ENCODE measurements around the gene AK5. TPM values are rescaled to one million over a fixed set of nuclear protein-coding genes. Genes with fewer than 3 reads are reported as not detected.

The AK5 gene
- total RNA-seq, 2 donors from 2014 or later: 3.1 to 20.8 TPM

GRCh38 chr1:77550135-77550534, 268.3 kb downstream of the AK5 start:
- Histone ChIP-seq H3K27ac (no peak overlapping the region), H3K9me3 (no peaks in the 10 kb centered on the region), H3K4me1 (replicated peaks) (no peaks in the 10 kb centered on the region), H3K36me3 (no peaks in the 10 kb centered on the region), H3K4me3 (no peak overlapping the region), H3K27me3 (replicated peaks; ENCODE audit: insufficient read depth) (no peaks in the 10 kb centered on the region)
- 91% methylated on average over 5 of the region's 5 CpGs for WGBS
- no peak for DNase-seq (ENCODE audit: low spot score)
- TF ChIP-seq, protein P1, sequence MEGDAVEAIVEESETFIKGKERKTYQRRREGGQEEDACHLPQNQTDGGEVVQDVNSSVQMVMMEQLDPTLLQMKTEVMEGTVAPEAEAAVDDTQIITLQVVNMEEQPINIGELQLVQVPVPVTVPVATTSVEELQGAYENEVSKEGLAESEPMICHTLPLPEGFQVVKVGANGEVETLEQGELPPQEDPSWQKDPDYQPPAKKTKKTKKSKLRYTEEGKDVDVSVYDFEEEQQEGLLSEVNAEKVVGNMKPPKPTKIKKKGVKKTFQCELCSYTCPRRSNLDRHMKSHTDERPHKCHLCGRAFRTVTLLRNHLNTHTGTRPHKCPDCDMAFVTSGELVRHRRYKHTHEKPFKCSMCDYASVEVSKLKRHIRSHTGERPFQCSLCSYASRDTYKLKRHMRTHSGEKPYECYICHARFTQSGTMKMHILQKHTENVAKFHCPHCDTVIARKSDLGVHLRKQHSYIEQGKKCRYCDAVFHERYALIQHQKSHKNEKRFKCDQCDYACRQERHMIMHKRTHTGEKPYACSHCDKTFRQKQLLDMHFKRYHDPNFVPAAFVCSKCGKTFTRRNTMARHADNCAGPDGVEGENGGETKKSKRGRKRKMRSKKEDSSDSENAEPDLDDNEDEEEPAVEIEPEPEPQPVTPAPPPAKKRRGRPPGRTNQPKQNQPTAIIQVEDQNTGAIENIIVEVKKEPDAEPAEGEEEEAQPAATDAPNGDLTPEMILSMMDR (IDR thresholded peaks at IDR 0.05): no peak
- TF ChIP-seq POLR2A (IDR thresholded peaks at IDR 0.05) (no peak), POLR2AphosphoS5 (IDR thresholded peaks at IDR 0.05) (no peak)
- intact Hi-C loops (cut with DNase I): no loop called here

DNA sequence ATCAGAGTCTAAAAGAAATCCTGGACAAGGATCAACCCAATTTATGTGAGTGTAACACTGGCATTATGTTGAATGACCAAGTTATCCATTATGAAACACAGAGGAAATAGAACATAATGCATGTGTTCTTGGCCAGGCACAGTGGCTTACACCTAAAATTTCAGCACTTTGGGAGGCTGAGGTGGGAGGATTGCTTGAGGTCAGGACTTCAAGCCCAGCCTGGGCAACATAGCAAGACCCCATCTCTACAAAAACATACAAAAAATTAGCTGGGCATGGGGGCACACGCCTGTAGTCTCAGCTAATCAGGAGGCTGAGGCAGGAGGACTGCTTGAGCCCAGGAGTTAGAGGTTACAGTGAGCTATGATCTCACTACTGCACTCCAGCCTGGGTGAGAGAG, 270.8 kb downstream of the AK5 start:
- intact Hi-C loops (cut with DNase I): no loop called here
- Histone ChIP-seq H3K4me1 (replicated peaks) (no peaks in the 10 kb centered on the region), H3K4me3 (no peak overlapping the region), H3K36me3 (no peaks in the 10 kb centered on the region), H3K9me3 (no peaks in the 10 kb centered on the region), H3K27ac (no peak overlapping the region), H3K27me3 (replicated peaks; ENCODE audit: insufficient read depth) (no peaks in the 10 kb centered on the region)
- TF ChIP-seq POLR2A (IDR thresholded peaks at IDR 0.05) (no peak), POLR2AphosphoS5 (IDR thresholded peaks at IDR 0.05) (no peak)
- TF ChIP-seq, protein P1 (IDR thresholded peaks at IDR 0.05): no peak
- WGBS: 96% methylated on average over 1 of the region's 1 CpG
- no peak for DNase-seq (ENCODE audit: low spot score)

- TF ChIP-seq POLR2AphosphoS5 (IDR thresholded peaks at IDR 0.05) (no peak), POLR2A (IDR thresholded peaks at IDR 0.05) (no peak)
- TF ChIP-seq, protein P1 (IDR thresholded peaks at IDR 0.05): no peak
- intact Hi-C loops (cut with DNase I): no loop called here
- Histone ChIP-seq H3K4me3 (no peak overlapping the region), H3K4me1 (replicated peaks) (no peaks in the 10 kb centered on the region), H3K27me3 (replicated peaks; ENCODE audit: insufficient read depth) (no peaks in the 10 kb centered on the region), H3K36me3 (no peaks in the 10 kb centered on the region), H3K27ac (no peak overlapping the region), H3K9me3 (no peaks in the 10 kb centered on the region)
- 26% methylated on average over 9 of the region's 9 CpGs for WGBS
- DNase-seq (ENCODE audit: low spot score): no peak
These were observed 271.9 kb downstream of the AK5 start for GRCh38 chr1:77553568-77554291.

DNA sequence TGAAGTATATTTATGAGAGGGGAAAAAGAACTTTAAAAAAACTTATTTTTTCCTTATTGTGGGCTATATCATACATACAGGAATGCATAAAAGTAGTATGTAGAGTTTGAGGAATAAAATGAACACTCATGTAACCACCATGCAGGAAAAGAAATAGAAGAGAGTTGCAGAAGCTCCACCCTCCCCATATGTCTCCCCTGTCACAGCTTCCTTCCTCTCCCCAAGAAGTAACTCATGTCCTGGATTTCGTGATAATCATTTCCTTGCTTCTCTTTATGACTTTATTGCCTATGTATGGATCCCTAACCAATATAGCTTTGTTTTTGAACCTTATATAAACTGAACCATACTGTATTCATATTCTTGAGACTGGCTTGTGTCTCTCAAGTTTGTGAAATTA, 274.2 kb downstream of the AK5 start:
- intact Hi-C loops (cut with DNase I): no loop called here
- Histone ChIP-seq H3K9me3 (no peaks in the 10 kb centered on the region), H3K4me1 (replicated peaks) (no peaks in the 10 kb centered on the region), H3K36me3 (no peaks in the 10 kb centered on the region), H3K27me3 (replicated peaks; ENCODE audit: insufficient read depth) (no peaks in the 10 kb centered on the region), H3K4me3 (no peak overlapping the region), H3K27ac (no peak overlapping the region)
- WGBS: 78% methylated on average over 1 of the region's 1 CpG
- TF ChIP-seq POLR2AphosphoS5 (IDR thresholded peaks at IDR 0.05) (no peak), POLR2A (IDR thresholded peaks at IDR 0.05) (no peak)
- TF ChIP-seq, protein P1 (IDR thresholded peaks at IDR 0.05): no peak
- no peak for DNase-seq (ENCODE audit: low spot score)

- Histone ChIP-seq H3K4me3 (no peak overlapping the region), H3K27me3 (replicated peaks; ENCODE audit: insufficient read depth) (no peaks in the 10 kb centered on the region), H3K4me1 (replicated peaks) (no peaks in the 10 kb centered on the region), H3K36me3 (no peaks in the 10 kb centered on the region), H3K27ac (no peak overlapping the region), H3K9me3 (no peaks in the 10 kb centered on the region)
- no peak for TF ChIP-seq POLR2AphosphoS5 (IDR thresholded peaks at IDR 0.05)
- TF ChIP-seq, protein P1 (IDR thresholded peaks at IDR 0.05): no peak
- no peak for TF ChIP-seq POLR2A (IDR thresholded peaks at IDR 0.05)
- no peak for DNase-seq (ENCODE audit: low spot score)
- 94% methylated on average over 4 of the region's 4 CpGs for WGBS
- intact Hi-C loops (cut with DNase I): no loop called here
These were observed 275.2 kb downstream of the AK5 start for GRCh38 chr1:77557053-77557452.

Measured in prostate gland (tissue), 2 donors.